HL-60/S4 (cell line): Measurements from ENCODE around the gene SLC15A1.

Experiments
- in situ Hi-C: fragments of 300-500 bp; cut with MboI; formaldehyde crosslinking; loops from 2 replicates; pipeline ENCODE4 v1.14.3; 2022; ENCODE audit warnings: low sequenced_read_pairs

SLC15A1 gene, protein sequence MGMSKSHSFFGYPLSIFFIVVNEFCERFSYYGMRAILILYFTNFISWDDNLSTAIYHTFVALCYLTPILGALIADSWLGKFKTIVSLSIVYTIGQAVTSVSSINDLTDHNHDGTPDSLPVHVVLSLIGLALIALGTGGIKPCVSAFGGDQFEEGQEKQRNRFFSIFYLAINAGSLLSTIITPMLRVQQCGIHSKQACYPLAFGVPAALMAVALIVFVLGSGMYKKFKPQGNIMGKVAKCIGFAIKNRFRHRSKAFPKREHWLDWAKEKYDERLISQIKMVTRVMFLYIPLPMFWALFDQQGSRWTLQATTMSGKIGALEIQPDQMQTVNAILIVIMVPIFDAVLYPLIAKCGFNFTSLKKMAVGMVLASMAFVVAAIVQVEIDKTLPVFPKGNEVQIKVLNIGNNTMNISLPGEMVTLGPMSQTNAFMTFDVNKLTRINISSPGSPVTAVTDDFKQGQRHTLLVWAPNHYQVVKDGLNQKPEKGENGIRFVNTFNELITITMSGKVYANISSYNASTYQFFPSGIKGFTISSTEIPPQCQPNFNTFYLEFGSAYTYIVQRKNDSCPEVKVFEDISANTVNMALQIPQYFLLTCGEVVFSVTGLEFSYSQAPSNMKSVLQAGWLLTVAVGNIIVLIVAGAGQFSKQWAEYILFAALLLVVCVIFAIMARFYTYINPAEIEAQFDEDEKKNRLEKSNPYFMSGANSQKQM

DNA sequence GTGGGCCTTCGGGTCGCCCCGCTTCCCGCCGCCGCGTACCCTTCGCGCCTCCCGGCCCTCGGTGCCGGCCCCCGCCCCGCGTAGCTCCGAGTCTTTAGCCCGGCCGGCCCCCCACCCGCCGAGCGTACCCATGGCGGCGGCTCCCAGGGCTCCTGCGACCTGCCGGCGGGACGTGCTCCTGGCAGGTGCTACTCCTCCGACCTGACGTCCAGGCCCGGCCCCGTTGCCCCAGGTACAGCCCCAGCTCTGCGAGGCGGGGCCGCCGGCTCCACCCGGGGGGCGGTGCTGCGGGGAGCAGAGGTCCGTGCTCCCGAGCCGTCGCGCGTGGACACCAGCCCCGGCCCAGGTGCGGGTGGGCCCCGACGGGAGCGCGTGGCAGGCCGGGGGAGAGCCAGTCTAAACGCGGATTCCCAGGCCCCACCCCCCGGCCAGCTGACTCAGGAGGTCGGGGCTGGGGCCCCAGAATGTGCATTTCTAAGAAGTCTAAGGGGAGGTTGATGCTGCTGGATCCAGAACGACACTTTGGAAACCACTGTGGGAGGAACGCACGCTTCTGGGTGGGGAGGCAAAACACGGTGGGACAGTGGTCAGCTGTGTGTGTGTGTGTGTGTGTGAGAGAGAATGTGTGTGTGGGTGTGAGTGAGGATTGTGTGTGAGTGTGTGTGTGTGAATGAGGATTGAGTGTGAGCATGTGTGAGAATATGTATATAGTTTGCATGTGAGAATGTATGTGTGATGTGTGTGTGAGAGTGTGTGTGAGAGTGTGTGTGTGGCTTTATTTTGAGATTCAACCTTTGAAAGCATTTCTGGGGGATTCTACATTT, at the start of gene SLC15A1:
Gene SLC15A1, minus strand, starts transcription at position 206 of the 824 bp plus-strand sequence. Its CDS starts 74 bp downstream, at position 132.
- in situ Hi-C loops: no loop called here

DNA sequence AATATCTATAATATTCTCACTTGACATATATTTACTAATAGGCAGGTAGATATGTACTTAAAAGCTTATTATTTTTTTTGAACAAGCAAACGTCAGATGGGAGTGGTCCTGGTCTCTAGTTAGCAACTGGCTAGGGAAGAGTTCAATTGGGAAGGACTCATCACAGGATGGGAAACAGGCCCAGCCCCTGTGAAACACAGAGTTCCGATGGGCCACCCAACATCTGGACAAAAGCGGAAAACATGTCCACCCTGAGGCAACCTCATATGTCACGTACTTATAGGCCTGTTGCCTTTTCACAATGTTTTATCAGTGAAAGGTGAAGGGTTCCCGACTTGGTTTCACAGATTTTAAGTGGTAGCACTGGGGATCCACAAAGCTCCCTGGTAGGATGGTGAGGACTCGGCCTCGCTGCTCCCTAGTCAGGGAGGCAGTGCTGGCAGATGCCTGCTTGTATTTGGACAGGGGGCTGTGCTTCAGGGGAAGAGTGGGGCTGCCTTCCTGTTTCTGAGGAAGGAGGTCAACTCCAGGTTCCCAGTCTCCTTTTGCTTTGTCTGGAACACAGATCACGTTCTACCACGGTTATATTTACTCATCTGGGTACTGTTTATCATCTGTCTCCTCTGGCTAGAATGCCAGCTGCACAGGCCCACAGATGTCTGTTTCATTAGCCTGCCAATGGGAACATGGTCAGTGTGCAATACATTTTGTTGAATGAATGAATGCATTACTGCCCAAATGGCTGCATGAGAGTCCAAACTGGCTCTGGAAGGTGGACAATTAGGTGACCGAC, 49.4 kb upstream of the SLC15A1 start:
- in situ Hi-C loops: no loop called here

DNA sequence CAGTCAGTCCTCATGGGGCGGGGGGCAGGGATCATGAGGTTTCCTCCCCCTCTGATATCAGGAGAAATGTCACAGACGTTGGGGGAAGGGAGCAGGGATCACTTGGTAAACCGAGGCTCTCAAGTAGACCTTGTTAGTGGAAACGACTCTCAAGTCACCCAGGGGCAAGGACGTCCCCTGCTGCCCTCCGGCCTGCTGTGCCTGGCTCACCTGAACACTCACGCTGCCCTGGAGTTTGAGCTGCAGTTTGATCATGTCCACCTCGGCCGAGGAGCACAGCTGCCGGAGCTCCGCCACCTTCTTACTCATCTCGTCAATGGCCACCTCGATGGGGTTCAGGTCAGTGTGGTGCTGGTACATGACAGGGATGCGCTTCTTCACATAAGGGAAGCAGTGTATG, 47.6 kb upstream of the SLC15A1 start:
- in situ Hi-C loops: no loop called here

DNA sequence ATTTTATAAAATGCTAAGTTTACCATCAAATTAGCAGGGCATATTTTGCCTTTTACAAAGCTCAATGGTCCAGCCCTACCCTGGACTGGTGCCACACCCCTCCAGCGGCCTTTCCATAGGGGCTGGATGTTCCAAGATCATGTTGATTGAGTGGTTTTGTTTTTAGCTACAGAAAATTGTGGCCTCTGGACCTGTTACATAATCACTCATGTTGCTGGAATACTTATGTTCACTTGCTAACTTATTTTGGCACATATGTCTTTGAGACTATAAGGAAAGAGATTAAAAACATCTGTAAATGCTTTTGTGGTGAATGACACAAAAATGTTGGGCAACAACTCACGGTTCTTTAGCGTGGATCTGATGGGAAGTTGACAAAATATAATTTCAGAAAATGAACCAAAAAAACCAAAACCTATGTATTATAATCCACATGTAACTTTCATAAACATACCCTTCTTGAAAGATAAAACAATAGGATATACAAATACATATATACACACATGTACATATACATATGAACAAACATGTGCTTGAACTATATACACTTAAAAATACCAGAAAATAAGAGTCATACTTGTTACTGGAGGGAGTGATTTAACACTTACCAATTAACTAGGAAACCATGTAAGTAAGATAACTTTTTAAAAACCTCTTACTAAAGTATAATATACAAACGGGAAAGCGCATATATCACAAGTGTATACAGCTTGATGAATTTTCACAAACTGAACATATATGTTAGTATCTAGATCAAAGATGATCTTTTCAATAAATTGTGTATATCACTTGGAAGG, 46.6 kb upstream of the SLC15A1 start:
- in situ Hi-C loops: no loop called here

DNA sequence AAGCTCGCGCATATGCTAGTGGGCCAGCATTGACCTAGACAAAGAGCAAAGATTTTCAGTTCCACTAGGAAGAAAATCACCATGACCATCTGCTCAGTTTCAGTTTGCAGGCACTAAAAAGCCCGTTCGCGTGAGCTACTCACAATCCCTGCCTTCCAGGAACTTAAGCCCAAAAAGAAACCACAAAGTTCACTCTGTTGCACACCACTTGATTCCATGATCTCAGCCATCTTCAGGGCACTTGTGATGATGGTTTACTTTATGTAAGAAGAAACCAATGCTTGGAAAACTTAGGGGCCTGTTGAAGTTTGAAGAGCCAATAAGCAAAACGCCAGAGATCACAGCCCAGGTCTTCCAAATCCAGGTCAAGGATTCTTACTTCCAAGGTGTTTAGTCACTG, 45.0 kb upstream of the SLC15A1 start:
- in situ Hi-C loops: no loop called here

DNA sequence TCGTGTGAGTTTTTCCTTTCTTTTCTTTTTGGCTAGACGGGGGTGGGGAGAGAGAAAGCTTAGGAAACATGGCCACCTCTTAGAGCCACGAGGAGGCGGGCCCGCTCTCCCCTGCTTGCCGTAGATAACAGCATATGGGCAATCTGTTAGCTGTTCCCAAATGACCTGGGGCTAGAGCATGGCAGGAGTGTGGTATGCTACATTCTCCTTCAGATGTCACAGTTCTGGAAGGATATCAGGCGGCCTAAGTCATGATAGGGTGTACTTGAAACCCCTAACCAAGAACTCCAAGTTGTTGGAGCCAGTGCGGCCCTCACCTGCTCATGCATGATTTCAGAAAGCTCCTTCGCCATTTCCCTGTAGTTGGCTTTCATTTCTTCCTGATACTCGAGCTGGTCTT, 44.3 kb upstream of the SLC15A1 start:
- in situ Hi-C loops: no loop called here

DNA sequence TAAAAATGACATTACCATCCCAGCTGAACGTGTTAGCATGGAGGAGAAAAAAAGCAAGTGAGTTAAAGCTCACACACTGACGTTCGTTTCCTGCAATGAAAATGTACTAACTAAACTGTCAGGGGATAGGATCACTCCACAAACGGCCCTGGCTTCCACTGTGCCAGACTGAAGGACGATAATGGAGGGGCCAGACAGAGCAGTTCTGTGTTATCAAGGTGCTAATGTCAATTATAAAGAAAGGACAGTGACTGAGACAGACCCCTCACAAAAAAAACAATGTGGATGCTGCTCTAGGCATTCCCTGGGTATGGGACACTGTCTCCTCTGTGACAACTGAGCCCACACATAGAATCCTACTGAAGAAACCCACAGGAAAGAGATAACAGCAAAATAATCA, 43.7 kb upstream of the SLC15A1 start:
- in situ Hi-C loops: no loop called here

DNA sequence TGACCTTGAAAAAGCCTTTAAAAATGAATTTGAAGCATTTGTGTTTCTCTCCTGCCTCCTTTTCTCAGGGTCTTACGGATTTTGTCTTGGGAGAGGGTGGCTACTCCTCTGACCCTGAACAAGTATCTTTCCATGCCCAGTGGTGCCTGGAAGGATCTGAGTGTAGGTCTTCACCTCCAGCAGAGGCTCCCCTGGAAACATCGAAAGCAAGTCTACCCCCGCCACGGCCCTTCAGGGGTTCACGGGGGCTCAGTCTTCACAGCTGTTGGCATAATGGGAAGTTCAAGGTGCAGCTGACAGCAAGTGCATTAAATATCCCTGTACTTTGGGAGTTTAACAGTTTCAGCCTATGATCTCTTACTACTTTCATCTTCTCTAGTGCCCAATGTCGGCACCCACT, 42.7 kb upstream of the SLC15A1 start:
- in situ Hi-C loops: no loop called here

DNA sequence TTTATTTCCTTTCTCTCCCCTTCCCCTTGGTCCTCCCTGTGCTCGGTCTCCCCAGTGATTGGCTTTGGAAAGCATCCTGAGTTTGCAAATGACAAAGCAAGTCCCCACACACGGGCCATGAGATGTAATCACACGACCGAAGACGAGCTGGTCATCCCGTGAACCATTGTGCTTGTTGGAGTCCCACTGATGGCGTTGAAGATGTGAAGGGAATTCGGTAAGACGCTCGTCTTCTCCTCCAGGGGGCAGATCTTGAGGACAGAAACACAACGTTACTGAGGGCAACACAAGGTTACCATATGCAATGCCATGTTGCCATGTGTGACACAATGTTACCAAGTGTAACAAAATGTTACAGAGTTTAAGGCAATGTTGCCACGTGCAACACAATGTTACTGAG, 42.0 kb upstream of the SLC15A1 start:
- in situ Hi-C loops: no loop called here

DNA sequence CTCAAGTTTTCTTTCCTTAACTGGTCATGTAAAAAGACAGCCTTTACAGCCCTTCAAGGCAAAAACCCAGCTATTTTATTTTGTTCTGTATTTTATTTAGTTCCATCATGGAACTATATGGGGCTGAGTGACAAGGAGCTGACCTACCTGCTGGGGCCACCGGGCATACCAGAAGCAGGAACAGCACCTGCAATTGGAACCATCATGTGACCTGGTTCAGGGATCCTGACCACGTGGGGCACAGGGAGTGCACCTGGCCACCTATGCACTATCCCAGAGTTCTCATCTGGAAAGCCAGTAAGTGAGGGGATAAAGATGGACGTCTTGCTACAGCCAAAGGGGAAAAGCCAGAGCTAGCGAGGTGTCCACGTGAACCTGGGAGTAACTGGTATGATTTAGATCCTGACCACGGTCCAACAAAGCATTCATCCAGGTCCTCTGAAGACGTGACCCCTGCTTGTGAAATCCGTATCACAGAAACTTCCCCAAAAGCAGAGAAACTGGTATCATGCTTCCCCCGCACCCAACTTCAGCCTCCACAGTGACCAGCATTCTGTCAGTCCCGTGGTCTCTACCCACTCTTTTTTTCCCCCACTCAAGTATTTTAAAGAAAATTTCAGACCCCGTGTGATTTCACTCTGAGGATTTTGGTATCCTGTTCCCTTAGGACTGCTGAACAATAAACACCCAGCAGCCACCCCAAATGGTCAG, 40.5 kb upstream of the SLC15A1 start:
- in situ Hi-C loops: no loop called here

DNA sequence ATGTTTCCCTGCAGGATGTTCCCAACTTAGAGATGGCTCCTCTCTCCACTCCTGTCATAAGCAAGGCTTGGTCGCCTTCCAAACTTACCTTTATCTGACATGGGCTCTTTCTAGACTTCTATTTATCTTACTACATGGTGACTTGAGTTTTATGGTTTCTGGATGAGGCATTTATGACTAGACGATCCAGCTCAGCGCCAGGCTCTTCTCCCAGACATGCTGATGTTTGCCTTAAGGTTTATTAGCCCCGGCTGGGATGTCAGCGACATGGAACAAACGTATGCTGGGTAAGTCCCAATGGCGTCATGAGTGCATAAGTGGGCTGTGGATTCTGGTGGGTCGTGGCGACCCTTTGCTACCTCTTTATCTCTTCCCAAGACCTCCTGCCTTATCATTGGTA, 39.8 kb upstream of the SLC15A1 start:
- in situ Hi-C loops: no loop called here

DNA sequence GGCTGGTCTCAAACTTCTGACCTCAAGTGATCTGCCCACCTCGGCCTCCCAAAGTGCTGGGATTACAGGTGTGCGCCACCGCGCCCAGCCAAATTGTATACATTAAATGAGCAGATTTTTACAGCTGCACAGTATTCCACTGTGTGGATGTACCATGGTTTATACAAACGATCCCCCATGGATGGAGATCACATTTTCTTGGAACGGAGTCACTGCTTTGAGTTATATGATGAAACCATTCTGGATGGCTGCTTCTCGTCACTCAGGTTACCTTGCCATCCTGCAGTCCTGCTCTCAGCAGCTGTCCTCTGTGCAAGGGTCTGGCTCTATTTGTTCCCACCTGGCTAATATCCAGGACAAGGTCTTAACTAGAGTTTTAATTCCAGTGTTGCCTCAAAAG, 39.1 kb upstream of the SLC15A1 start:
- in situ Hi-C loops: no loop called here

DNA sequence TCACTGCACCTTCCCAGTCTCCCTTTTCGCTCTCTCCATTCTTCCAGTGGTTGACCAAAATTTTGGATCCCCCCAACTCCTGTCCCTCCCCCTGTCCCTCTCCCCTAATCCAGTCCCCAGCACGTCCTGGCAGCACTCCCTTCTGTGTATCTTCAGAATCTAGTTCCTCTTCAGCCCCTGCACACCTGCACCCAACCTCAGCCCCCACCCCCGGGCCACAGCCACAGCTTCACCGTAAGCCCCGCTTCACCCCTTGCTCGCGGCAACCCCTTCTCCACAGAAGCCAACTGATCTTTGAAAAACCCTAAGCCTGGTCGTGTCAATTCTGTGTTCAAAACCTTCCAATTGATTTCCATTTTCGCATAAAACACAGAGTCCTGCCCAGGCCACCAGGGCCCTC, 35.5 kb upstream of the SLC15A1 start:
- in situ Hi-C loops: no loop called here

DNA sequence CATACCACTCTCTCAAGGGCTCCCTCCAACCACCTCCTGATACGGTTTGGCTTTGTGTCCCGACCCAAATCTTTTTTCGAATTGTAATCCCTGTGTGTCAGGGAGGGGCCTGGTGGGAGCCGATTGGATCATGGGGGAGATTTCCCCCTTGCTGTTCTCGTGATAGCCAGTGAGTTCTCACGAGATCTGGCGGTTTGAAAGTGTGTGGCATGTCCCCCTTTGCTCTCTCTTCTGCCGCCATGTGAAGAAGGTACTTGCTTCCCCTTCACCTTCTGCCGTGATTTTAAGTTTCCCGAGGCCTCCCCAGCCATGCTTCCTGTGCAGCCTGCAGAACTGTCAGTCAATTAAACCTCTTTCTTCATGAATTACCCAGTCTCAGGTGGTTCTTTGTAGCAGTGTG, 34.7 kb upstream of the SLC15A1 start:
- in situ Hi-C loops: no loop called here

DNA sequence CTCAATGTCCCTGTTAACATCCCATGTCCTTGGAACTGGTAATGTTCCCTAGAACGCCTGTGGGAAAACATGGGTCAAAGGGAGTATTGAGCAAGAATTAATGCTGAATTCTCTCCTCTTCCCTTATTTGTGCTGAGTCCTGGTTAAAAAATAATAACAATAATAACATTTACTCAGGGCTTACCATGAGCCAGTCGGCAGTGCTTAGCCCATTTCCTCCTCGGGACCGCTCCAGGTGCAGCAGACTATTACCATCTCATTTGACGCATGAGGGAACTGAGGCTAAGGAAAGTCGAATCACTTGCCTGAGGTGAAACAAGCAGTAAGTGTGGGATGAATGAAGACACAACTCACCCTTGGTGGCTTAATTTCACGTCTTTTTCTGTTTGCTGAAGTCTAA, 33.6 kb upstream of the SLC15A1 start:
- in situ Hi-C loops: no loop called here

DNA sequence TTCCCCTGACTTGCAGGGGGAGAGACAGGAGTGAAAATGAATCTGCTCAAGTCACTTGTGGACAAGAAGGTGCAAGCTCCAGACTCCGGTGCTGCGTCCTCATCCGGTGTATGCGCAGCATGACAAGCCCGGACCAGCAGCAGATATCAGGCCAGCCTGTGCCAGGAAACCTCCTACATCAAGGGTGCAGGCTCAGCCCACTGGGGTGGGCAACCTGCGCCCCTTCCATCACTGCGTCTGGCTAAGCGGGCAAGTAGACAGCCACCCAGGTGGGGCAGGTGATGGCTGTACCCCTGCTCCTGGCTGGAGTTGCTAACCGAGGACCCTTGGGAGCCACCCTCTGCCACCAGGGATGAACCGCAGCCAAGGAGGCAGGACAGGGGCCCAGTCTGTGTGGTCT, 32.9 kb upstream of the SLC15A1 start:
- in situ Hi-C loops: no loop called here

DNA sequence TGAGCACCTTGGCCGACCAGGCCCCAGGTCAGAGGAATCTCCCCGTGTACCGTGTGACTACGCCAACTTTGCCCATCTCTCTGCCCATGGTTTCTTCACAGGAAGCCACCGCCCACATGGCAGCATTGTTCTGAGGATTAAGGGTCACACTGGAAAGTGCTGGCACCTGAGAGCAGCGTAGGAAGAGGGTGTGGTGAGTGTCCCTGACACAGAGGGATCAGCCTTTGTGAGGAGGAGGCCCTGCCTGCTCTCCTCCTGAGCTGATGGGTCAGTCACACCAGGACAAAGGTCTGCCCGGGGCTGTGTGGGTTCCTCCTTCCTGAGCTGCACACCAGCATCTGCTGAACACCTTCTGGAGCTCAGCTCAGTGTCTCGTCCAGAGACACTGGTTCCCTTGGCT, 32.2 kb upstream of the SLC15A1 start:
- in situ Hi-C loops: no loop called here

DNA sequence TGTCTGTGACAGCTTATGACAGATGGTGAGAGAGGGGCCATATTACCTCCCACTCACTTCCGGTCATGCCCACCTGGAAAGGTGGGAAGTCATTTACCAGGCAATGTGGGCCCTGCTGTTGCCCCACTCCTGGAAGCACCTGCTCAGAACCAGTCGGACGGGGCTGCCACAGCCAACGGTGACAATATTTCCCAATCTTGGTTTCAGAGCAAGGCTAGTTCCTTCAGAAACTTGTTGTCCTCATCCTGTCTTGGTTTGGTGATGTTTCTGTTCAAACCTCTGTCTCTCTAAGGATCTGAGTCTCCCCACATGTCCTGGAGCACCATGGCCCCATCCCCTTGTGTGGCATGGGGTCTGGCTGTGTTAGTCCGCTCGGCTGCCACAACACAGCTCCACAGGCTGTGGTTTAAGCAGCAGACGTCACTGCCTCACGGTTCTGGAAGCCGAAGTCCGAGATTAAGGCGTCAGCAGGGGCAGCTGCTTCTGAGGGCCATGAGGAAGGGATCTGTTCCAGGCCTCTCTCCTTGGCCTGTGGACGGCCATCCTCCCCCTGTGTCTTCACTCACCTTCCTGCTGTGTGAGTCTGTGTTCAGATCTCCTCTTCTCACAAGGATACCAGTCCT, 31.5 kb upstream of the SLC15A1 start:
- in situ Hi-C loops: no loop called here

DNA sequence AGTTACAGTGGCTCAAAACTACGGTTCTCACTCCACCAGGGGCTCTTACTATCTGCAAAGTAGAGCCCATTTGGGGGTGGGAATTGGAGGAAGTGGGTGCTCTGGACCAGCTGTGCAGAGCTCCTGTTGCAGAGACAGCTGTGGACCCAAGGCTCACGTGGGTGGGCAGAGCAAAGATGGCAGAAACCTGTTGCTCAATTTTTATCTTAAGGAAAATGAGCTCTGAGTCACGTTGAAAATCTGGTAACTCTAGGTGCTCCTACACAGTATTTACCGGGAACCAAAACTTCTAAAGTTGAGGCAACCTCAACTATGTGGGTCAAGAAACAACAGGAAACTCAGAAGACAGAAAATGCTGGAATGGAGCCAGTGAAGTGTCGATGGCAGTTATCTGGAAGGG, 30.2 kb upstream of the SLC15A1 start:
- in situ Hi-C loops: no loop called here
